Prostate gland (tissue), 2 donors: ENCODE results near the gene KIF17.

Experiments
- CTCF ChIP-seq, 4 experiments: fragments of 200-600 bp in 2 of 4; fragments of 450-650 bp in 2 of 4; sonication (generic) in 2 of 4; IDR thresholded peaks; 1 replicate in 3 of 4; 2 replicates in 1 of 4; pipeline ENCODE4 v1.5.1; 2016 to 2019; ENCODE audit warnings: antibody characterized with exemption in 4 of 4, mild to moderate bottlenecking in 2 of 4, moderate library complexity in 2 of 4
- POLR2A ChIP-seq: fragments of 450-650 bp; IDR thresholded peaks from one replicate; pipeline ENCODE4 v1.6.1; 2016; ENCODE audit warnings: antibody characterized with exemption, mild to moderate bottlenecking
- POLR2AphosphoS5 ChIP-seq: sonication (generic); formaldehyde crosslinking; IDR thresholded peaks from one replicate; pipeline ENCODE4 v1.6.1; 2017; ENCODE audit warnings: antibody characterized with exemption

- TF ChIP-seq CTCF (IDR thresholded peaks at IDR 0.05) (no peak), POLR2AphosphoS5 (no peak), POLR2A (no peak)
Measured at GRCh38 chr1:20672265-20672632, 45.6 kb downstream of the KIF17 start.
